ENCODE data around the gene KRTAP5-7. TPM values are rescaled to one million over a fixed set of nuclear protein-coding genes. Genes with fewer than 3 reads are reported as not detected.
"Not testable (repeated sequence)": the region's sequence is repeated elsewhere in the genome, so short reads cannot be mapped to it uniquely, and the experiment has no call there.

Gene KRTAP5-7
- total RNA-seq, 4 donors from 2014 or later: not detected

- no peaks in the 10 kb centered on the region for H3K36me3 ChIP-seq
- WGBS, 2 donors (ENCODE audit: low coverage in 1 of 2): 74 to 77% methylated on average over 10 of the region's 10 CpGs
- H3K27me3 ChIP-seq: no peaks in the 10 kb centered on the region
- H3K27ac ChIP-seq: no peak overlapping the region
- no peaks in the 10 kb centered on the region for H3K9me3 ChIP-seq
- H3K4me3 ChIP-seq: no peak overlapping the region
- H3K4me1 ChIP-seq: no peaks in the 10 kb centered on the region
- ATAC-seq: no peak
- TF ChIP-seq CTCF (IDR thresholded peaks at IDR 0.05): no peak
- no peak for TF ChIP-seq POLR2A (IDR thresholded peaks at IDR 0.05)
- TF ChIP-seq POLR2AphosphoS5 (IDR thresholded peaks at IDR 0.05): no peak
- no peak for TF ChIP-seq EP300 (IDR thresholded peaks at IDR 0.05)
These were observed 5.1 kb downstream of the KRTAP5-7 start for GRCh38 chr11:71532036-71532610.

- not testable (repeated sequence) for H3K27me3 ChIP-seq, H3K4me1 ChIP-seq, ATAC-seq, H3K27ac ChIP-seq, H3K4me3 ChIP-seq, H3K9me3 ChIP-seq, H3K36me3 ChIP-seq
- WGBS, 2 donors (ENCODE audit: low coverage in 1 of 2): 69 to 80% methylated on average over 8 to 14 of the region's 17 CpGs
These were observed 7.9 kb downstream of the KRTAP5-7 start for GRCh38 chr11:71534711-71535608.

GRCh38 chr11:71535825-71536224 lies 8.8 kb downstream of the KRTAP5-7 start:
- Histone ChIP-seq H3K4me3 (no peak overlapping the region), H3K4me1 (no peaks in the 10 kb centered on the region), H3K27ac (no peak overlapping the region), H3K9me3 (no peaks in the 10 kb centered on the region), H3K36me3 (no peaks in the 10 kb centered on the region), H3K27me3 (no peaks in the 10 kb centered on the region)
- TF ChIP-seq CTCF (IDR thresholded peaks at IDR 0.05): no peak
- TF ChIP-seq POLR2AphosphoS5 (IDR thresholded peaks at IDR 0.05): no peak
- TF ChIP-seq EP300 (IDR thresholded peaks at IDR 0.05): no peak
- TF ChIP-seq POLR2A (IDR thresholded peaks at IDR 0.05): no peak
- WGBS, 2 donors (ENCODE audit: low coverage in 1 of 2): 82 to 86% methylated on average over 8 to 9 of the region's 9 CpGs
- ATAC-seq: no peak

GRCh38 chr11:71537537-71537936 lies 10.5 kb downstream of the KRTAP5-7 start:
- no peak for TF ChIP-seq CTCF (IDR thresholded peaks at IDR 0.05)
- TF ChIP-seq EP300 (IDR thresholded peaks at IDR 0.05): no peak
- TF ChIP-seq POLR2A (IDR thresholded peaks at IDR 0.05): no peak
- no peak for TF ChIP-seq POLR2AphosphoS5 (IDR thresholded peaks at IDR 0.05)
- Histone ChIP-seq H3K27ac (no peak overlapping the region), H3K9me3 (no peaks in the 10 kb centered on the region), H3K36me3 (no peaks in the 10 kb centered on the region), H3K27me3 (no peaks in the 10 kb centered on the region), H3K4me3 (no peak overlapping the region), H3K4me1 (no peaks in the 10 kb centered on the region)
- WGBS, 2 donors (ENCODE audit: low coverage in 1 of 2): 64 to 77% methylated on average over 2 to 9 of the region's 9 CpGs
- ATAC-seq: no peak

GRCh38 chr11:71537977-71538665 lies 11.1 kb downstream of the KRTAP5-7 start, which contains the start of gene KRTAP5-8:
TSS of gene KRTAP5-8 (plus strand) at chr11:71538025. CDS start at chr11:71538056, 31 bp downstream.
- H3K4me3 ChIP-seq, H3K36me3 ChIP-seq, H3K4me1 ChIP-seq, H3K27ac ChIP-seq, H3K9me3 ChIP-seq, ATAC-seq, H3K27me3 ChIP-seq: not testable (repeated sequence)
- WGBS, 2 donors (ENCODE audit: low coverage in 1 of 2): no CpG with 5 or more reads among the region's 4 CpGs
